ENCODE results near the gene MAJIN.

The MAJIN gene

DNA sequence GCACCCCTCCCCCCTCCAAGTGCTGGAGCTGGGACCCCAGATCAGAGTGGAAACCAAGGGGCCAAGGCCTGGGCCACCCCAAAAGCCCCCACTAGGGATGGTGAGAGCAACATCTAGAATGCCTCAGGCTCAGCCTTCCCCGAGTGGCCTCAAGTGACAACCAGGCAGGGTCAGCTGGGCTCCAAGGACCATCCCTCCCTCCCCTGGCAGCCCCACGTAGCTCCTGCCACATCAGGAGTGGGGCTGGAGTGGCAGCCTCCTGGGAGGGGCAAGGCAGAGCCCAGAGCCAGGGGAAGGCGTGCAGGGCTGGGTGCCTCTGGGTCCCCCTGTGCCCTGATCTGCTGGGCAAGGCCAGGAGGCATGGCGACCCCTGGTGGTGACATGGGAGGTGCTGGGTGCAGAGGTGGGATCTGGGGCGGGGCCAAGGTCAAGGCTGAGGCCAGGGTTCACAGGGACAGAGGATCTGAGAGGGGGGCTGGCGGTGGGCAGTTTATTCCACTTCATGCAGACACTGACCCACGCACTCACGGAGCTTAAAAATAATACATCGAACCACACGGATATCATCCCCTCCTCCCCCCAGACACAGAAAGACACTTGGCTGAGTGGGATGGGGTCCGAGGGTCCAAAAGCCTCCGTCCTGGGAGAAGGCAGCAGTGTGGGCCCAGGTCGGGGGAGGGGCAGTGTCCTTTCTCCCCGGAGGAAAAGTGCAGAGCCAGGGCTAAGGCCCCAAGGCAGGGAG is 77.7 kb downstream of the MAJIN start:
- Histone ChIP-seq H3K4me3 (ENCODE audit: low read length) (no peak overlapping the region), H3K27me3 (ENCODE audit: control insufficient read depth, insufficient read depth, low read length) (no peaks in the 10 kb centered on the region), H3K4me2 (ENCODE audit: low read length) (no peak overlapping the region), H3K36me3 (ENCODE audit: insufficient read depth, low read length) (peaks cover 26% of the 10 kb centered on the region), H3K9me3 (replicated peaks; ENCODE audit: low read length) (no peaks in the 10 kb centered on the region), H3K4me1 (ENCODE audit: control insufficient read depth, insufficient read depth, low read length) (no peaks in the 10 kb centered on the region), H3K9ac (ENCODE audit: low read depth, low read length) (no peak overlapping the region)

GRCh38 chr11:64893194-64894069 is 78.5 kb downstream of the MAJIN start:
- no peak overlapping the region for H3K9ac ChIP-seq (ENCODE audit: low read depth, low read length)
- H3K4me2 ChIP-seq (ENCODE audit: low read length) = no peak overlapping the region
- no peaks in the 10 kb centered on the region for H3K27me3 ChIP-seq (ENCODE audit: control insufficient read depth, insufficient read depth, low read length)
- H3K4me3 ChIP-seq (ENCODE audit: low read length) = no peak overlapping the region
- H3K9me3 ChIP-seq (replicated peaks; ENCODE audit: low read length) = no peaks in the 10 kb centered on the region
- peaks cover 26% of the 10 kb centered on the region for H3K36me3 ChIP-seq (ENCODE audit: insufficient read depth, low read length)
- no peaks in the 10 kb centered on the region for H3K4me1 ChIP-seq (ENCODE audit: control insufficient read depth, insufficient read depth, low read length)

DNA sequence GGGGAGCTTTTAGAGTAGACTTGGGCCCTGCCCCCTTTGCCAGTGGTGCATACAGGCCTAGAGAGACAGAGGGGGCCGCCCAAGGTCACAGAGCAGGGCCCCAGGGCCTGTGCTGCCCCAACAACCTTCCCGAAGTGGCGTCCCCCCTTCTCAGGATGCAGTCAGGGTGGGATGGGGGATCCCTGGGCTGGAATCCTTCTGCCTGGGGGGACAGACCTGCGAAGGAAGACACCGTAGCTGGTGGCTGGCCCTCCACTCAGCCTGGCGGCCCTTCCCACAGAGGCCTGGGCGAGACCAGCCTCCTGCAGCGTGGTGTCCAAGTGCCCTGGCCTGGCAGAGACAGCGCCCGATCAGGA is 79.1 kb downstream of the MAJIN start:
- Histone ChIP-seq H3K9me3 (replicated peaks; ENCODE audit: low read length) (no peaks in the 10 kb centered on the region), H3K9ac (ENCODE audit: low read depth, low read length) (no peak overlapping the region), H3K4me2 (ENCODE audit: low read length) (no peak overlapping the region), H3K36me3 (ENCODE audit: insufficient read depth, low read length) (peaks cover 26% of the 10 kb centered on the region), H3K4me1 (ENCODE audit: control insufficient read depth, insufficient read depth, low read length) (peaks cover 5% of the 10 kb centered on the region), H3K27me3 (ENCODE audit: control insufficient read depth, insufficient read depth, low read length) (no peaks in the 10 kb centered on the region), H3K4me3 (ENCODE audit: low read length) (no peak overlapping the region)

DNA sequence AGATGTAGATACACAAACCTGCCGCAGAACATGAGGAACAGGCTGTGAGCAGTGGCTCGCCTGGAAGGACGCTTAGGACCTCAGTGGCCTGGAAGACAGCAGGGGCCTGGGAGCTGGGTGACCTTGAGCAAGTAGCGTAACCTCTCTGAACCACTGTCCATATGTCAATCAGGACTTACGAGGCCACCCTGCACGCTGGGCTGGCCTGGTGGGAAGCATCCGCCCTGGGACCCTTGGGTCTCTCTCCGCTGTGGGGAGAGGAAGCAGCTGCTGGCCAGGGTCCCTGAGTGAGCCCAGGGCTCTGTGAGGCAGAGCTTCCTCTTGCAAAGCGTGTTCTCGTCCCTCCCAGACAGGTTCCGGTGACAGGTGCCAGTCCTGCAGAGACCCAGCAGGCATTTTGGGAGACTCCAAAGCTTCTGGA is 79.5 kb downstream of the MAJIN start:
- Histone ChIP-seq H3K4me1 (ENCODE audit: control insufficient read depth, insufficient read depth, low read length) (peaks cover 5% of the 10 kb centered on the region), H3K27me3 (ENCODE audit: control insufficient read depth, insufficient read depth, low read length) (no peaks in the 10 kb centered on the region), H3K9ac (ENCODE audit: low read depth, low read length) (no peak overlapping the region), H3K9me3 (replicated peaks; ENCODE audit: low read length) (no peaks in the 10 kb centered on the region), H3K36me3 (ENCODE audit: insufficient read depth, low read length) (peaks cover 26% of the 10 kb centered on the region), H3K4me2 (ENCODE audit: low read length) (no peak overlapping the region), H3K4me3 (ENCODE audit: low read length) (no peak overlapping the region)

DNA sequence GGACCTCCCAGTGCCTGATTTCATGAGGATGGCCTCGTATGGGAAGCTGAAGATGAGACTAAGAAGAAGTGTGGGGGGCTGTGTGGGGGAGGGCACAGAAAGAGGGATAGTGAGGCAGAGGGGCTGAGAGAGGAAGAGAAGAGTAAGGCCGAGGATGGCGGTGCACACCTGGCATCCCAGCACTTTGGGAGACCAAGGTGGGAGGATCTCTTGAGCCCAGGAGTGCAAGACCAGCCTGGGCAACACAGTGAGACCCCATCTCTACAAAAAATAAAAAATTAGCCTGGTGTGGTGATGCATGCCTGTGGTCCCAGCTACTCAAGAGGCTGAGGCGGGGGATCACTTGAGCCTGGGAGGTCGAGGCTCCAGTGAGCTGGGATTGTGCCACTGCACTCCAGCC is 80.0 kb downstream of the MAJIN start:
- H3K9me3 ChIP-seq (replicated peaks; ENCODE audit: low read length) = no peaks in the 10 kb centered on the region
- no peak overlapping the region for H3K4me3 ChIP-seq (ENCODE audit: low read length)
- H3K4me2 ChIP-seq (ENCODE audit: low read length) = no peak overlapping the region
- H3K9ac ChIP-seq (ENCODE audit: low read depth, low read length) = no peak overlapping the region
- no peaks in the 10 kb centered on the region for H3K27me3 ChIP-seq (ENCODE audit: control insufficient read depth, insufficient read depth, low read length)
- H3K4me1 ChIP-seq (ENCODE audit: control insufficient read depth, insufficient read depth, low read length) = peaks cover 5% of the 10 kb centered on the region
- H3K36me3 ChIP-seq (ENCODE audit: insufficient read depth, low read length) = peaks cover 22% of the 10 kb centered on the region

- peaks cover 17% of the 10 kb centered on the region for H3K36me3 ChIP-seq (ENCODE audit: insufficient read depth, low read length)
- H3K4me1 ChIP-seq (ENCODE audit: control insufficient read depth, insufficient read depth, low read length) = peaks cover 5% of the 10 kb centered on the region
- no peak overlapping the region for H3K9ac ChIP-seq (ENCODE audit: low read depth, low read length)
- H3K4me2 ChIP-seq (ENCODE audit: low read length) = no peak overlapping the region
- H3K27me3 ChIP-seq (ENCODE audit: control insufficient read depth, insufficient read depth, low read length) = no peaks in the 10 kb centered on the region
- H3K4me3 ChIP-seq (ENCODE audit: low read length) = no peak overlapping the region
- H3K9me3 ChIP-seq (replicated peaks; ENCODE audit: low read length) = no peaks in the 10 kb centered on the region
Observed at GRCh38 chr11:64891215-64891848, 80.6 kb downstream of the MAJIN start.

DNA sequence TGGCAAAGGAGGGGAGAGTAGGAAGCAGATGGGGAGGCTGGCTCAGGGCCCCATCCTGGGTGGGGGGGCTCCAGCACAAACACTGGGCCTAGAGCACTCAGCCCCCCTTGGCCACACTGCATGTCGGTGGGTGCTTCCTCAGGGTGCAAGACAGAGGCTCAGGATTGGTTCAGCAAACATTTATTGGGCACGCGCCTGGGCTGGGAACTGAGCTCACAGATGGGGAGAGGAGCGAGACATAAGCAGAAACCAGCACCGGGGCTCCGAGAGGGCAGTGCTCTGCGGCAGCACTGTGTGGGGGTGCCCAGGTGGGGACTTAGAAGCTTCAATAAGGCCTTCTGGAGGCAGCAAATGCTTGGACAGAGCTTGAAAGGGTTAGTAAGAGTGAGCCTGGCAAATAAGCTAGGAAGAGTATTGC is 81.4 kb downstream of the MAJIN start:
- Histone ChIP-seq H3K27me3 (ENCODE audit: control insufficient read depth, insufficient read depth, low read length) (no peaks in the 10 kb centered on the region), H3K4me3 (ENCODE audit: low read length) (no peak overlapping the region), H3K9ac (ENCODE audit: low read depth, low read length) (no peak overlapping the region), H3K36me3 (ENCODE audit: insufficient read depth, low read length) (peaks cover 10% of the 10 kb centered on the region), H3K9me3 (replicated peaks; ENCODE audit: low read length) (no peaks in the 10 kb centered on the region), H3K4me2 (ENCODE audit: low read length) (no peak overlapping the region), H3K4me1 (ENCODE audit: control insufficient read depth, insufficient read depth, low read length) (peaks cover 13% of the 10 kb centered on the region)

GRCh38 chr11:64888729-64889511 is 83.0 kb downstream of the MAJIN start:
- Histone ChIP-seq H3K27me3 (ENCODE audit: control insufficient read depth, insufficient read depth, low read length) (no peaks in the 10 kb centered on the region), H3K4me3 (ENCODE audit: low read length) (no peak overlapping the region), H3K4me1 (ENCODE audit: control insufficient read depth, insufficient read depth, low read length) (peaks cover 18% of the 10 kb centered on the region), H3K36me3 (ENCODE audit: insufficient read depth, low read length) (no peaks in the 10 kb centered on the region), H3K9me3 (replicated peaks; ENCODE audit: low read length) (no peaks in the 10 kb centered on the region), H3K9ac (ENCODE audit: low read depth, low read length) (no peak overlapping the region), H3K4me2 (ENCODE audit: low read length) (no peak overlapping the region)

GRCh38 chr11:64888406-64888728 is 83.5 kb downstream of the MAJIN start:
- Histone ChIP-seq H3K4me3 (ENCODE audit: low read length) (peak overlapping the region; percentile 57), H3K4me2 (ENCODE audit: low read length) (peak overlapping the region; percentile 82), H3K27me3 (ENCODE audit: control insufficient read depth, insufficient read depth, low read length) (no peaks in the 10 kb centered on the region), H3K4me1 (ENCODE audit: control insufficient read depth, insufficient read depth, low read length) (peaks cover 18% of the 10 kb centered on the region), H3K9me3 (replicated peaks; ENCODE audit: low read length) (no peaks in the 10 kb centered on the region), H3K36me3 (ENCODE audit: insufficient read depth, low read length) (no peaks in the 10 kb centered on the region), H3K9ac (ENCODE audit: low read depth, low read length) (no peak overlapping the region)

Measured in skeletal muscle satellite cell (primary cell).